Myocyte (in vitro differentiated cells): ENCODE results near the gene OR5C1. TPM values are rescaled to one million over a fixed set of nuclear protein-coding genes. Genes with fewer than 3 reads are reported as not detected.
A peak's percentile ranks its signal among the peaks of the same experiment; 100 is the strongest.
"Not testable (repeated sequence)": the region's sequence is repeated elsewhere in the genome, so short reads cannot be mapped to it uniquely, and the experiment has no call there.

Experiments
- DNase-seq: peaks from one replicate; pipeline ENCODE4 v3.0.0-alpha.2; 2012; ENCODE audit warnings: low read depth
- total RNA-seq: library from RNA; depleted of rRNA; stranded (reverse); fragments of >200 nt; gene quantifications from 2 replicates; pipeline ENCODE4 v1.2.3, GENCODE V29; 2014

The OR5C1 gene
- total RNA-seq, 1 donor from 2014 or later, result not detected

- DNase-seq, result peak; percentile 88
Observed at GRCh38 chr9:122810306-122810946, 21.7 kb downstream of the OR5C1 start.

GRCh38 chr9:122812736-122813135 lies 24.0 kb downstream of the OR5C1 start:
- no peak for DNase-seq

GRCh38 chr9:122814545-122814944 lies 25.8 kb downstream of the OR5C1 start:
- no peak for DNase-seq

GRCh38 chr9:122815544-122815943 lies 26.8 kb downstream of the OR5C1 start:
- no peak for DNase-seq

GRCh38 chr9:122816163-122816867 lies 27.6 kb downstream of the OR5C1 start:
- no peak for DNase-seq

- DNase-seq, result no peak
Observed at GRCh38 chr9:122819326-122819725, 30.6 kb downstream of the OR5C1 start.

- DNase-seq, result no peak
Observed at GRCh38 chr9:122819791-122820489, 31.2 kb downstream of the OR5C1 start.

GRCh38 chr9:122820490-122820845 lies 31.7 kb downstream of the OR5C1 start:
- DNase-seq, result no peak

GRCh38 chr9:122821278-122821943 lies 32.7 kb downstream of the OR5C1 start:
- peak; percentile 44 for DNase-seq

GRCh38 chr9:122822056-122822455 lies 33.3 kb downstream of the OR5C1 start:
- no peak for DNase-seq

- no peak for DNase-seq
Observed at GRCh38 chr9:122822938-122823337, 34.2 kb downstream of the OR5C1 start.

- no peak for DNase-seq
Observed at GRCh38 chr9:122827761-122828093, 39.0 kb downstream of the OR5C1 start.

- DNase-seq, result not testable (repeated sequence)
Observed at GRCh38 chr9:122828965-122829284, 40.2 kb downstream of the OR5C1 start.

GRCh38 chr9:122832194-122832593 lies 43.5 kb downstream of the OR5C1 start:
- no peak for DNase-seq

- DNase-seq, result no peak
Observed at GRCh38 chr9:122835313-122835731, 46.6 kb downstream of the OR5C1 start.

GRCh38 chr9:122837266-122837850 lies 48.6 kb downstream of the OR5C1 start:
- DNase-seq, result no peak

- not testable (repeated sequence) for DNase-seq
Observed at GRCh38 chr9:122838441-122838840, 49.7 kb downstream of the OR5C1 start.
